Liver (tissue), 9 donors: ENCODE data around the gene ATP12A. TPM values are rescaled to one million over a fixed set of nuclear protein-coding genes. Genes with fewer than 3 reads are reported as not detected.

Experiments
- DNase-seq: peaks from one replicate; pipeline ENCODE4 v3.0.0-alpha.2; 2017; ENCODE audit warnings: low spot score
- H3K27ac ChIP-seq, 2 donors: one replicate each; pipeline ENCODE4 v1.7.0; 2013; ENCODE audit warnings: inconsistent platforms in 2 of 2, low read length in 2 of 2, control low read depth in 1 of 2, low read depth in 1 of 2, mild to moderate bottlenecking in 1 of 2
- H3K27me3 ChIP-seq, 4 donors: one replicate each; pipeline versions ENCODE4 v1.6.1 to v1.7.0; 2013; ENCODE audit warnings: low read length in 3 of 4, inconsistent platforms in 1 of 4, mild to moderate bottlenecking in 1 of 4, moderate library complexity in 1 of 4; ENCODE audit not compliant: control insufficient read depth in 4 of 4, insufficient read depth in 4 of 4
- H3K36me3 ChIP-seq, 4 donors: one replicate each; pipeline versions ENCODE4 v1.6.1 to v1.7.0; 2013; ENCODE audit warnings: low read length in 3 of 4, mild to moderate bottlenecking in 3 of 4, low read depth in 1 of 4, moderate library complexity in 1 of 4; ENCODE audit not compliant: control insufficient read depth in 4 of 4, insufficient read depth in 3 of 4
- H3K4me1 ChIP-seq, 4 donors: one replicate each; pipeline versions ENCODE4 v1.6.1 to v1.7.0; 2013; ENCODE audit warnings: low read length in 3 of 4, mild to moderate bottlenecking in 3 of 4, moderate library complexity in 1 of 4; ENCODE audit not compliant: control insufficient read depth in 4 of 4, insufficient read depth in 4 of 4
- H3K4me3 ChIP-seq, 3 donors: one replicate each; pipeline versions ENCODE4 v1.6.1 to v1.7.0; 2013; ENCODE audit warnings: low read length in 3 of 3, control low read depth in 1 of 3, low read depth in 1 of 3, mild to moderate bottlenecking in 1 of 3
- H3K9ac ChIP-seq, 2 donors: one replicate each; pipeline ENCODE4 v1.7.0; 2013; ENCODE audit warnings: low read length in 2 of 2, mild to moderate bottlenecking in 2 of 2, moderate library complexity in 2 of 2, control low read depth in 1 of 2, low read depth in 1 of 2
- H3K9me3 ChIP-seq, 4 donors: one replicate each; pipeline versions ENCODE4 v1.6.1 to v1.7.0; 2013; ENCODE audit warnings: low read length in 3 of 4; ENCODE audit not compliant: control insufficient read depth in 4 of 4
- ATF3 ChIP-seq: IDR thresholded peaks from 2 replicates; pipeline ENCODE4 v1.6.1; 2016; ENCODE audit warnings: antibody characterized with exemption
- CTCF ChIP-seq: fragments of 150-350 bp; IDR thresholded peaks from 2 replicates; pipeline ENCODE4 v1.5.1; 2017; ENCODE audit warnings: improper control_type of control experiment, low read depth, low read length; ENCODE audit not compliant: missing input control
- EGR1 ChIP-seq, 2 donors: IDR thresholded peaks; 2 replicates each; pipeline ENCODE4 v1.6.1; 2016 to 2018; ENCODE audit warnings: antibody characterized with exemption in 2 of 2, low read depth in 2 of 2
- FOXA1 ChIP-seq: IDR thresholded peaks from 2 replicates; pipeline ENCODE4 v1.6.1; 2016; ENCODE audit warnings: antibody characterized with exemption
- FOXA2 ChIP-seq: IDR thresholded peaks from 2 replicates; pipeline ENCODE4 v1.6.1; 2016; ENCODE audit warnings: antibody characterized with exemption
- HNF4A ChIP-seq, 2 donors: conservative IDR thresholded peaks; 2 replicates each; pipeline ENCODE4 v1.6.1; 2016; ENCODE audit warnings: antibody characterized with exemption in 2 of 2, mild to moderate bottlenecking in 2 of 2
- HNF4G ChIP-seq: IDR thresholded peaks from 2 replicates; pipeline ENCODE4 v1.6.1; 2016; ENCODE audit warnings: antibody characterized with exemption
- JUND ChIP-seq, 2 donors: IDR thresholded peaks; 2 replicates each; pipeline ENCODE4 v1.6.1; 2016; ENCODE audit warnings: antibody characterized with exemption in 2 of 2
- MAX ChIP-seq: IDR thresholded peaks from 2 replicates; pipeline ENCODE4 v1.6.1; 2016; ENCODE audit warnings: antibody characterized with exemption
- RAD21 ChIP-seq, 2 donors: IDR thresholded peaks; 2 replicates each; pipeline ENCODE4 v1.6.1; 2016; ENCODE audit warnings: antibody characterized with exemption in 2 of 2, mild to moderate bottlenecking in 2 of 2
- REST ChIP-seq: IDR thresholded peaks from 2 replicates; pipeline ENCODE4 v1.6.1; 2016; ENCODE audit warnings: antibody characterized with exemption, mild to moderate bottlenecking
- RXRA ChIP-seq, 2 donors: IDR thresholded peaks; 2 replicates each; pipeline ENCODE4 v1.6.1; 2017 to 2018; ENCODE audit warnings: antibody characterized with exemption in 2 of 2, mild to moderate bottlenecking in 1 of 2
- SP1 ChIP-seq: IDR thresholded peaks from 2 replicates; pipeline ENCODE4 v1.6.1; 2018; ENCODE audit warnings: antibody characterized with exemption, mild to moderate bottlenecking
- TAF1 ChIP-seq: conservative IDR thresholded peaks from 2 replicates; pipeline ENCODE4 v1.6.1; 2016; ENCODE audit warnings: antibody characterized with exemption, mild to moderate bottlenecking
- YY1 ChIP-seq: IDR thresholded peaks from 2 replicates; pipeline ENCODE4 v1.6.1; 2016; ENCODE audit warnings: antibody characterized with exemption, mild to moderate bottlenecking
- ZBTB33 ChIP-seq: IDR thresholded peaks from 2 replicates; pipeline ENCODE4 v1.6.1; 2016; ENCODE audit warnings: antibody characterized with exemption
- WGBS: extraction: QIAGEN DNeasy Blood & Tissue Kit; methylation state at CpG from one replicate; pipeline ENCODE4 v1.1.7; 2013; 5-methylcytosine and 5-hydroxymethylcytosine counted together
- polyA plus RNA-seq, 2 donors: library from polyadenylated mRNA; stranded (reverse) in 1 of 2; unstranded in 1 of 2; fragments of 200-250 nt in 1 of 2; fragments of >200 nt in 1 of 2; fragmentation: Nextera tagmentation in 1 of 2; extraction: Ambion mirVana in 1 of 2; gene quantifications; one replicate each; pipeline versions ENCODE4 v1.2.1 to v1.2.3, GENCODE V29; 2013 to 2015
- total RNA-seq, 2 donors: library from RNA; depleted of rRNA; stranded (reverse); fragments of >200 nt; gene quantifications; one replicate each; pipeline ENCODE4 v1.2.3, GENCODE V29; 2014
- donor health status: healthy.
- donor health status: healthy.
- donor health status: healthy.
- donor health status: healthy.
- donor health status: healthy.

The ATP12A gene
- total and polyA plus RNA-seq, 4 donors: under 0.01 TPM; not detected in 3

- H3K9ac ChIP-seq: no peak overlapping the region
- no peak for DNase-seq
- no peak for TF ChIP-seq TAF1
- TF ChIP-seq REST: no peak
- no peak for TF ChIP-seq ZBTB33
- no peak for TF ChIP-seq HNF4A (conservative IDR thresholded peaks at IDR 0.05)
- no peak for TF ChIP-seq SP1
- no peak for TF ChIP-seq RAD21 (IDR thresholded peaks at IDR 0.05)
- no peak for TF ChIP-seq EGR1 (IDR thresholded peaks at IDR 0.05; ENCODE audit: low read depth in 2 of 2)
- TF ChIP-seq FOXA1: no peak
- no peak for TF ChIP-seq HNF4G
- TF ChIP-seq MAX: no peak
- H3K36me3 ChIP-seq: no peaks in the 10 kb centered on the region
- 76% methylated on average over 5 of the region's 5 CpGs for WGBS
- H3K4me1 ChIP-seq: peaks cover 0 to 8% (median 4%) of the 10 kb centered on the region in 4 donors
- H3K4me3 ChIP-seq: no peak overlapping the region
- H3K9me3 ChIP-seq: no peaks in the 10 kb centered on the region
- no peak overlapping the region for H3K27ac ChIP-seq
- no peaks in the 10 kb centered on the region for H3K27me3 ChIP-seq
Measured at GRCh38 chr13:24668955-24669582, 11.1 kb upstream of the ATP12A start.

- Histone ChIP-seq H3K36me3 (no peaks in the 10 kb centered on the region), H3K9me3 (no peaks in the 10 kb centered on the region), H3K27ac (no peak overlapping the region), H3K4me3 (no peak overlapping the region), H3K4me1 (peaks cover 0 to 8% (median 4%) of the 10 kb centered on the region in 4 donors), H3K27me3 (no peaks in the 10 kb centered on the region), H3K9ac (no peak overlapping the region)
- WGBS: 55% methylated on average over 7 of the region's 7 CpGs
- DNase-seq: no peak
- TF ChIP-seq FOXA1 (no peak), EGR1 (IDR thresholded peaks at IDR 0.05; ENCODE audit: low read depth in 2 of 2) (no peak), RXRA (IDR thresholded peaks at IDR 0.05) (no peak), YY1 (no peak), CTCF (no peak), ATF3 (no peak), FOXA2 (no peak), JUND (IDR thresholded peaks at IDR 0.05) (no peak)
Measured at GRCh38 chr13:24670174-24670573, 10.0 kb upstream of the ATP12A start.
